RWPE2 (cell line): Measurements from ENCODE around the gene CLIC4.

Source experiments
- ATAC-seq: fragments of 200-7000 bp; cut with Tn5 transposase; 3 replicates; pipeline ENCODE4 v1.9.1; 2021; ENCODE audit warnings: low read depth
- DNase-seq: peaks from one replicate; pipeline ENCODE4 v3.0.0-alpha.2; 2020; ENCODE audit warnings: low spot score
- H3K27ac ChIP-seq: fragments of 450-650 bp; 2 replicates; pipeline ENCODE4 v1.5.1; 2017; ENCODE audit warnings: mild to moderate bottlenecking; ENCODE audit not compliant: poor library complexity, severe bottlenecking
- H3K27me3 ChIP-seq: fragments of 250-450 bp; sonication (Bioruptor Pico); 2 replicates; pipeline ENCODE4 v1.5.1; 2021; ENCODE audit warnings: mild to moderate bottlenecking, moderate library complexity; ENCODE audit not compliant: insufficient read depth, poor library complexity, severe bottlenecking
- H3K36me3 ChIP-seq: fragments of 250-450 bp; sonication (Bioruptor Pico); 2 replicates; pipeline ENCODE4 v1.5.1; 2020; ENCODE audit warnings: low read depth, mild to moderate bottlenecking, moderate library complexity
- H3K4me1 ChIP-seq: fragments of 250-450 bp; sonication (Bioruptor Pico); 2 replicates; pipeline ENCODE4 v1.5.1; 2021; ENCODE audit warnings: mild to moderate bottlenecking, moderate library complexity; ENCODE audit not compliant: insufficient read depth, poor library complexity, severe bottlenecking
- H3K4me3 ChIP-seq: fragments of 250-450 bp; sonication (Bioruptor Pico); 2 replicates; pipeline ENCODE4 v1.5.1; 2021; ENCODE audit warnings: mild to moderate bottlenecking, moderate library complexity; ENCODE audit not compliant: severe bottlenecking
- H3K9me3 ChIP-seq: fragments of 250-450 bp; sonication (Bioruptor Pico); 2 replicates; pipeline ENCODE4 v1.5.1; 2021; ENCODE audit warnings: mild to moderate bottlenecking, moderate library complexity; ENCODE audit not compliant: severe bottlenecking
- CTCF ChIP-seq: fragments of 450-650 bp; IDR thresholded peaks from one replicate; pipeline ENCODE4 v1.5.1; 2017; ENCODE audit warnings: mild to moderate bottlenecking, moderate library complexity; ENCODE audit not compliant: poor library complexity, severe bottlenecking

The CLIC4 gene

GRCh38 chr1:24735509-24736375 lies 9.5 kb upstream of the CLIC4 start:
- Histone ChIP-seq H3K9me3 (no peaks in the 10 kb centered on the region), H3K4me1 (no peaks in the 10 kb centered on the region), H3K4me3 (no peak overlapping the region), H3K36me3 (no peaks in the 10 kb centered on the region), H3K27ac (no peak overlapping the region), H3K27me3 (no peaks in the 10 kb centered on the region)
- DNase-seq (no peak), ATAC-seq (no peak)
- TF ChIP-seq CTCF: no peak

GRCh38 chr1:24737368-24738117 lies 7.7 kb upstream of the CLIC4 start:
- no peaks in the 10 kb centered on the region for H3K27me3 ChIP-seq
- no peaks in the 10 kb centered on the region for H3K4me1 ChIP-seq
- H3K9me3 ChIP-seq: no peaks in the 10 kb centered on the region
- ATAC-seq (no peak), DNase-seq (no peak)
- no peak overlapping the region for H3K27ac ChIP-seq
- H3K4me3 ChIP-seq: no peak overlapping the region
- TF ChIP-seq CTCF: no peak
- no peaks in the 10 kb centered on the region for H3K36me3 ChIP-seq

GRCh38 chr1:24739241-24739640 lies 6.0 kb upstream of the CLIC4 start:
- TF ChIP-seq CTCF: no peak
- ATAC-seq (no peak), DNase-seq (no peak)
- no peak overlapping the region for H3K4me3 ChIP-seq
- H3K27me3 ChIP-seq: no peaks in the 10 kb centered on the region
- H3K36me3 ChIP-seq: no peaks in the 10 kb centered on the region
- no peak overlapping the region for H3K27ac ChIP-seq
- peaks cover 8% of the 10 kb centered on the region for H3K4me1 ChIP-seq
- H3K9me3 ChIP-seq: no peaks in the 10 kb centered on the region

GRCh38 chr1:24742090-24742938 lies 2.9 kb upstream of the CLIC4 start:
- ATAC-seq (no peak), DNase-seq (no peak)
- Histone ChIP-seq H3K27me3 (no peaks in the 10 kb centered on the region), H3K9me3 (no peaks in the 10 kb centered on the region), H3K36me3 (no peaks in the 10 kb centered on the region), H3K4me3 (no peak overlapping the region), H3K27ac (peak overlapping the region; percentile 41), H3K4me1 (peaks cover 10% of the 10 kb centered on the region)
- TF ChIP-seq CTCF: no peak
